Activated CD8-positive, alpha-beta memory T cell treated with anti-CD3 and anti-CD28 coated beads, Interleukin-2, amount 10 ng/mL, durations not matched to agents 7 days and 5 days (primary cell): ENCODE data around the gene DGKH. TPM values are rescaled to one million over a fixed set of nuclear protein-coding genes. Genes with fewer than 3 reads are reported as not detected.

Source experiments
- ATAC-seq: fragments of 150-1000 bp; cut with Tn5 transposase; one replicate; pipeline ENCODE4 v1.10.0; 2021; ENCODE audit warnings: moderate library complexity
- CTCF ChIA-PET: fragments of 350-600 bp; sonication (Branson Sonifier 250); formaldehyde crosslinking; loops from one replicate; lab custom pipeline; 2021; ENCODE audit warnings: antibody characterized with exemption; lab: Charles Lee
- DNase-seq: peaks from one replicate; pipeline ENCODE4 v3.0.0-alpha.2; 2020
- H3K27ac Mint-ChIP-seq: one replicate; pipeline ENCODE4 v1.8.0; 2021; ENCODE audit warnings: mild to moderate bottlenecking, mixed read lengths
- H3K27me3 Mint-ChIP-seq: one replicate; pipeline ENCODE4 v1.8.0; 2021; ENCODE audit warnings: mixed read lengths
- H3K36me3 Mint-ChIP-seq: one replicate; pipeline ENCODE4 v1.8.0; 2021; ENCODE audit warnings: mild to moderate bottlenecking, mixed read lengths
- H3K4me1 Mint-ChIP-seq: one replicate; pipeline ENCODE4 v1.8.0; 2021; ENCODE audit warnings: mixed read lengths
- H3K4me3 Mint-ChIP-seq: one replicate; pipeline ENCODE4 v1.8.0; 2021; ENCODE audit warnings: mild to moderate bottlenecking, moderate library complexity, mixed read lengths
- H3K9me3 Mint-ChIP-seq: one replicate; pipeline ENCODE4 v1.8.0; 2022; ENCODE audit warnings: low read depth, mixed read lengths
- total RNA-seq, 2 experiments: library from RNA; stranded (reverse); gene quantifications; one replicate each; pipeline ENCODE4 v1.2.3, GENCODE V29; 2021

DGKH gene
- total RNA-seq, 2 experiments from 2014 or later, result 20.0 to 24.7 TPM

- ATAC-seq (no peak), DNase-seq (no peak)
- Mint-ChIP-seq H3K27me3 (no peaks in the 10 kb centered on the region), H3K36me3 (peaks cover 30% of the 10 kb centered on the region), H3K4me1 (peaks cover 5% of the 10 kb centered on the region), H3K27ac (peak overlapping the region; percentile 13), H3K4me3 (no peak overlapping the region), H3K9me3 (no peaks in the 10 kb centered on the region)
- CTCF ChIA-PET, result no interaction called here
These were observed 126.1 kb downstream of the DGKH start for GRCh38 chr13:42174344-42175162.

- H3K9me3 Mint-ChIP-seq, result no peaks in the 10 kb centered on the region
- no peaks in the 10 kb centered on the region for H3K27me3 Mint-ChIP-seq
- H3K4me3 Mint-ChIP-seq, result no peak overlapping the region
- no peak for DNase-seq
- no peak overlapping the region for H3K27ac Mint-ChIP-seq
- CTCF ChIA-PET, result interaction anchor here (1.0 kb wide), 1 partner anchor 9 kb away, joined by 3 read pairs; no protein-coding TSS in a partner anchor
- H3K36me3 Mint-ChIP-seq, result peaks cover 26% of the 10 kb centered on the region
- H3K4me1 Mint-ChIP-seq, result peaks cover 5% of the 10 kb centered on the region
- ATAC-seq, result no peak
These were observed 127.8 kb downstream of the DGKH start for GRCh38 chr13:42176294-42176693.

GRCh38 chr13:42177189-42177588 lies 128.7 kb downstream of the DGKH start:
- no peaks in the 10 kb centered on the region for H3K9me3 Mint-ChIP-seq
- no peak for DNase-seq
- no peak for ATAC-seq
- no peaks in the 10 kb centered on the region for H3K27me3 Mint-ChIP-seq
- H3K27ac Mint-ChIP-seq, result no peak overlapping the region
- peaks cover 5% of the 10 kb centered on the region for H3K4me1 Mint-ChIP-seq
- no peak overlapping the region for H3K4me3 Mint-ChIP-seq
- peaks cover 27% of the 10 kb centered on the region for H3K36me3 Mint-ChIP-seq
- CTCF ChIA-PET, result interaction anchor here (1.0 kb wide), 1 partner anchor 10 kb away, joined by 3 read pairs; no protein-coding TSS in a partner anchor

GRCh38 chr13:42181381-42181953 lies 133.0 kb downstream of the DGKH start:
- no peaks in the 10 kb centered on the region for H3K9me3 Mint-ChIP-seq
- H3K4me3 Mint-ChIP-seq, result no peak overlapping the region
- no peaks in the 10 kb centered on the region for H3K27me3 Mint-ChIP-seq
- no peak for DNase-seq
- no peak overlapping the region for H3K27ac Mint-ChIP-seq
- CTCF ChIA-PET, result interaction anchor here (0.7 kb wide), 1 partner anchor 35 kb away, joined by 4 read pairs; no protein-coding TSS in a partner anchor
- H3K4me1 Mint-ChIP-seq, result peaks cover 2% of the 10 kb centered on the region
- no peak for ATAC-seq
- peaks cover 26% of the 10 kb centered on the region for H3K36me3 Mint-ChIP-seq

GRCh38 chr13:42189061-42189460 lies 140.6 kb downstream of the DGKH start:
- ATAC-seq (no peak), DNase-seq (no peak)
- Mint-ChIP-seq H3K4me1 (no peaks in the 10 kb centered on the region), H3K36me3 (peaks cover 34% of the 10 kb centered on the region), H3K9me3 (no peaks in the 10 kb centered on the region), H3K27me3 (no peaks in the 10 kb centered on the region), H3K4me3 (no peak overlapping the region), H3K27ac (no peak overlapping the region)
- CTCF ChIA-PET, result no interaction called here

GRCh38 chr13:42190529-42190928 lies 142.1 kb downstream of the DGKH start:
- peaks cover 40% of the 10 kb centered on the region for H3K36me3 Mint-ChIP-seq
- CTCF ChIA-PET, result no interaction called here
- no peak for ATAC-seq

GRCh38 chr13:42211704-42212464 lies 163.4 kb downstream of the DGKH start:
- Mint-ChIP-seq H3K9me3 (no peaks in the 10 kb centered on the region), H3K4me3 (no peak overlapping the region), H3K4me1 (no peaks in the 10 kb centered on the region), H3K27ac (no peak overlapping the region), H3K27me3 (no peaks in the 10 kb centered on the region), H3K36me3 (peaks cover 31% of the 10 kb centered on the region)
- no peak for ATAC-seq
- DNase-seq, result no peak
- CTCF ChIA-PET, result no interaction called here

More at GRCh38 chr13:42190529-42190928, 142.1 kb downstream of the DGKH start:
- no peak for DNase-seq
- Mint-ChIP-seq H3K4me1 (no peaks in the 10 kb centered on the region), H3K4me3 (no peak overlapping the region), H3K27me3 (no peaks in the 10 kb centered on the region), H3K9me3 (no peaks in the 10 kb centered on the region), H3K27ac (no peak overlapping the region)

- no peak for ATAC-seq
- DNase-seq, result no peak
- Mint-ChIP-seq H3K4me1 (no peaks in the 10 kb centered on the region), H3K4me3 (no peak overlapping the region), H3K27me3 (no peaks in the 10 kb centered on the region), H3K27ac (no peak overlapping the region), H3K36me3 (peaks cover 27% of the 10 kb centered on the region), H3K9me3 (no peaks in the 10 kb centered on the region)
- CTCF ChIA-PET, result no interaction called here
These were observed 166.0 kb downstream of the DGKH start for GRCh38 chr13:42214446-42214845.

GRCh38 chr13:42215578-42216421 lies 167.4 kb downstream of the DGKH start:
- H3K36me3 Mint-ChIP-seq, result peaks cover 24% of the 10 kb centered on the region
- no peaks in the 10 kb centered on the region for H3K27me3 Mint-ChIP-seq
- CTCF ChIA-PET, result interaction anchor here (0.5 to 1.5 kb wide), 2 partner anchors 11 to 34 kb away, joined by 3 to 4 read pairs; no protein-coding TSS in a partner anchor
- H3K4me3 Mint-ChIP-seq, result no peak overlapping the region
- H3K9me3 Mint-ChIP-seq, result no peaks in the 10 kb centered on the region
- H3K27ac Mint-ChIP-seq, result no peak overlapping the region
- DNase-seq (peak; percentile 42), ATAC-seq (no peak)
- no peaks in the 10 kb centered on the region for H3K4me1 Mint-ChIP-seq

- no peaks in the 10 kb centered on the region for H3K27me3 Mint-ChIP-seq
- DNase-seq (no peak), ATAC-seq (no peak)
- H3K4me3 Mint-ChIP-seq, result no peak overlapping the region
- no peaks in the 10 kb centered on the region for H3K4me1 Mint-ChIP-seq
- no peak overlapping the region for H3K27ac Mint-ChIP-seq
- CTCF ChIA-PET, result interaction anchor here (0.5 to 1.5 kb wide), 2 partner anchors 11 to 35 kb away, joined by 3 to 4 read pairs; no protein-coding TSS in a partner anchor
- peaks cover 19% of the 10 kb centered on the region for H3K36me3 Mint-ChIP-seq
- H3K9me3 Mint-ChIP-seq, result no peaks in the 10 kb centered on the region
These were observed 167.9 kb downstream of the DGKH start for GRCh38 chr13:42216422-42216735.

GRCh38 chr13:42218576-42218975 lies 170.1 kb downstream of the DGKH start:
- H3K36me3 Mint-ChIP-seq, result peaks cover 13% of the 10 kb centered on the region
- no peaks in the 10 kb centered on the region for H3K4me1 Mint-ChIP-seq
- H3K27ac Mint-ChIP-seq, result no peak overlapping the region
- DNase-seq (no peak), ATAC-seq (no peak)
- CTCF ChIA-PET, result interaction anchor here (0.7 to 0.8 kb wide), 2 partner anchors 15 to 96 kb away, joined by 3 read pairs; no protein-coding TSS in a partner anchor
- no peak overlapping the region for H3K4me3 Mint-ChIP-seq
- no peaks in the 10 kb centered on the region for H3K9me3 Mint-ChIP-seq
- H3K27me3 Mint-ChIP-seq, result no peaks in the 10 kb centered on the region

- Mint-ChIP-seq H3K4me1 (no peaks in the 10 kb centered on the region), H3K27ac (no peak overlapping the region), H3K4me3 (no peak overlapping the region), H3K27me3 (no peaks in the 10 kb centered on the region), H3K36me3 (peaks cover 16% of the 10 kb centered on the region), H3K9me3 (no peaks in the 10 kb centered on the region)
- DNase-seq, result no peak
- ATAC-seq, result no peak
- CTCF ChIA-PET, result interaction anchor here (0.8 kb wide), 1 partner anchor 97 kb away, joined by 3 read pairs; no protein-coding TSS in a partner anchor
These were observed 170.6 kb downstream of the DGKH start for GRCh38 chr13:42219051-42219450.
